B cell (primary cell): Measurements from ENCODE around the gene APLP2. TPM values are rescaled to one million over a fixed set of nuclear protein-coding genes. Genes with fewer than 3 reads are reported as not detected.

Experiments
- ATAC-seq: fragments of 200-7000 bp; cut with Tn5 transposase; one replicate; pipeline ENCODE4 v1.10.0; 2021; ENCODE audit warnings: low read depth, mild to moderate bottlenecking, moderate number of reproducible peaks, moderate library complexity
- CTCF ChIA-PET: fragments of 350-600 bp; sonication (Branson Sonifier 250); formaldehyde crosslinking; loops from one replicate; lab custom pipeline; 2021; ENCODE audit warnings: antibody characterized with exemption, inconsistent platforms; lab: Charles Lee
- POLR2A ChIA-PET: fragments of 350-600 bp; sonication (Branson Sonifier 250); formaldehyde crosslinking; loops from one replicate; lab custom pipeline; 2021; ENCODE audit warnings: antibody characterized with exemption; lab: Charles Lee
- DNase-seq: peaks from one replicate; pipeline ENCODE4 v3.0.0; 2013
- H2AFZ ChIP-seq: 2 replicates; pipeline ENCODE4 v1.6.1; 2012; ENCODE audit warnings: mild to moderate bottlenecking, low read depth, low read length; ENCODE audit not compliant: insufficient read depth, poor library complexity, severe bottlenecking
- H3K27ac ChIP-seq, 2 donors: 1 replicate in 1 of 2; 2 replicates in 1 of 2; pipeline ENCODE4 v1.5.1; 2012 to 2013; ENCODE audit warnings: low read length in 2 of 2, mild to moderate bottlenecking in 2 of 2, moderate library complexity in 1 of 2
- H3K27me3 ChIP-seq, 4 experiments: fragments of 200-600 bp in 1 of 4; sonication (generic) in 1 of 4; replicated peaks in 1 of 4; 1 replicate in 2 of 4; 2 replicates in 2 of 4; pipeline versions ENCODE4 v1.6.1 to v1.7.0; 2013 to 2016; ENCODE audit warnings: low read length in 3 of 4, mild to moderate bottlenecking in 2 of 4, mixed read lengths in 1 of 4, moderate library complexity in 1 of 4; ENCODE audit not compliant: insufficient read depth in 4 of 4, control insufficient read depth in 3 of 4; ENCODE audit errors: control extremely low read depth in 1 of 4
- H3K36me3 ChIP-seq, 2 experiments: replicated peaks in 1 of 2; 1 replicate in 1 of 2; 2 replicates in 1 of 2; pipeline versions ENCODE4 v1.6.1 to v1.7.1; 2013; ENCODE audit warnings: low read length in 1 of 2; ENCODE audit not compliant: insufficient read depth in 2 of 2, control insufficient read depth in 1 of 2; ENCODE audit errors: control extremely low read depth in 1 of 2, extremely low read depth in 1 of 2
- H3K4me1 ChIP-seq, 2 donors: fragments of 200-600 bp in 1 of 2; sonication (generic) in 1 of 2; 1 replicate in 1 of 2; 2 replicates in 1 of 2; pipeline versions ENCODE4 v1.5.1 to v1.6.1; 2013 to 2017; ENCODE audit warnings: low read length in 2 of 2; ENCODE audit not compliant: control insufficient read depth in 2 of 2, insufficient read depth in 2 of 2
- H3K4me2 ChIP-seq: replicated peaks from 2 replicates; pipeline ENCODE3; 2012; ENCODE audit warnings: mild to moderate bottlenecking, low read depth, low read length; ENCODE audit not compliant: poor library complexity, severe bottlenecking
- H3K4me3 ChIP-seq, 5 experiments: fragments of 200-600 bp in 1 of 5; sonication (generic) in 1 of 5; 1 replicate in 3 of 5; 2 replicates in 2 of 5; pipeline versions ENCODE4 v1.5.1 to v1.7.0; 2011 to 2016; ENCODE audit warnings: low read length in 4 of 5, mild to moderate bottlenecking in 4 of 5, low read depth in 2 of 5, control low read depth in 1 of 5, moderate library complexity in 1 of 5; ENCODE audit not compliant: insufficient read depth in 1 of 5; ENCODE audit errors: control extremely low read depth in 1 of 5, extremely low read depth in 1 of 5
- H3K79me2 ChIP-seq: fragments of 200-600 bp; sonication (generic); one replicate; pipeline ENCODE4 v1.6.0; 2016; ENCODE audit warnings: low read length; ENCODE audit not compliant: control insufficient read depth, insufficient read depth
- H3K9ac ChIP-seq: fragments of 200-600 bp; sonication (generic); 2 replicates; pipeline ENCODE4 v1.6.1; 2017; ENCODE audit warnings: mild to moderate bottlenecking, low read length, moderate library complexity
- H3K9me3 ChIP-seq, 3 donors: one replicate each; pipeline versions ENCODE4 v1.6.1 to v1.7.1; 2013; ENCODE audit warnings: low read length in 2 of 3; ENCODE audit not compliant: control insufficient read depth in 2 of 3, insufficient read depth in 1 of 3; ENCODE audit errors: control extremely low read depth in 1 of 3
- H4K20me1 ChIP-seq: 2 replicates; pipeline ENCODE4 v1.6.0; 2012; ENCODE audit warnings: mild to moderate bottlenecking, low read length; ENCODE audit not compliant: insufficient read depth, control insufficient read depth, poor library complexity, severe bottlenecking
- H3K27ac Mint-ChIP-seq: one replicate; pipeline ENCODE4 v1.8.0; 2021; ENCODE audit warnings: mixed read lengths
- H3K27me3 Mint-ChIP-seq: one replicate; pipeline ENCODE4 v1.8.0; 2021; ENCODE audit warnings: mixed read lengths
- H3K4me1 Mint-ChIP-seq: one replicate; pipeline ENCODE4 v1.8.0; 2021; ENCODE audit warnings: mixed read lengths
- H3K4me3 Mint-ChIP-seq: one replicate; pipeline ENCODE4 v1.8.0; 2021; ENCODE audit warnings: mixed read lengths
- H3K9me3 Mint-ChIP-seq: one replicate; pipeline ENCODE4 v1.8.0; 2022; ENCODE audit warnings: mixed read lengths; ENCODE audit not compliant: insufficient read depth
- EZH2 ChIP-seq: IDR thresholded peaks from 2 replicates; pipeline ENCODE4 v1.6.1; 2012; ENCODE audit warnings: borderline replicate concordance, low read depth, mild to moderate bottlenecking, moderate library complexity, low read length; ENCODE audit not compliant: insufficient read depth, poor library complexity, severe bottlenecking
- WGBS: methylation state at CpG from one replicate; pipeline ENCODE4 v1.1.5; 2013; ENCODE audit warnings: missing lambda C conversion rate; ENCODE audit not compliant: insufficient coverage; 5-methylcytosine and 5-hydroxymethylcytosine counted together
- intact Hi-C: fragments of 100-400 bp; cut with micrococcal nuclease; formaldehyde crosslinking; loops from one replicate; pipeline ENCODE4 v1.10.0; 2022
- polyA plus RNA-seq: library from polyadenylated mRNA; depleted of rRNA; stranded (reverse); fragments of >200 nt; gene quantifications from 2 replicates; pipeline ENCODE4 v1.2.3, GENCODE V29; 2012
- total RNA-seq, 2 donors: library from RNA; stranded (reverse); fragments of 120-200 nt in 1 of 2; gene quantifications; 1 replicate in 1 of 2; 2 replicates in 1 of 2; pipeline versions ENCODE4 v1.2.3 to v1.2.4, GENCODE V29; 2013 to 2022
- TF ChIP-seq, protein P1 (sequence below): fragments of 200-600 bp; IDR thresholded peaks from one replicate; pipeline ENCODE4 v1.8.0; 2022; ENCODE audit warnings: antibody characterized with exemption, mild to moderate bottlenecking

The APLP2 gene
- total and polyA plus RNA-seq, 2 donors (not counting 1 experiment from before 2014, with no cell fraction given) = 84.2 to 102 TPM

DNA sequence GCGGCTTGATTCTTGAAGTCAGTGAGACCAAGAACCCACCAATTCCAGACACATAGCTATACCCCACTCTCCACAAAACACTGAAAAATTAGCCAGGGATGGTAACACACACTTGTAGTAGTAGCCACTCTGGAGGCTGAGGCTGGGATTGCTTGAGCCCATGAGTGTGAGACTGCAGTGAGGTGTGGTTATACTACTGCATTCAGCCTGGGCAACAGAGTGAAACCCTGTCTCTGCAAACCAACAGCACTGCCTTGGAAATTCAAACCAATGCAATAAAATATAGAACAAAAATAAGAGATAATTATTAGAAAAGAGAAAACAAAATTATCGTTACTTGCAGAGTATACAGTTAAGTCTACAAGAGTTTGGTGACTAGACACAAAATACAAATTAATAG is 46.9 kb upstream of the APLP2 start:
- no peak overlapping the region for H3K4me3 ChIP-seq
- no peak overlapping the region for H3K27ac Mint-ChIP-seq
- H3K36me3 ChIP-seq = no peaks in the 10 kb centered on the region
- no peak overlapping the region for H3K4me3 Mint-ChIP-seq
- peaks cover 57% of the 10 kb centered on the region for H3K27me3 Mint-ChIP-seq
- intact Hi-C loops = no loop called here
- no peak overlapping the region for H3K9ac ChIP-seq
- H4K20me1 ChIP-seq = no peaks in the 10 kb centered on the region
- no peak overlapping the region for H3K27ac ChIP-seq
- peaks cover 13% of the 10 kb centered on the region for H3K4me1 Mint-ChIP-seq
- DNase-seq (no peak), ATAC-seq (no peak)
- H3K9me3 ChIP-seq = peaks cover 0 to 12% (median 0%) of the 10 kb centered on the region in 3 donors
- peaks cover 7 to 9% of the 10 kb centered on the region in 2 donors for H3K4me1 ChIP-seq
- WGBS = no CpG with 5 or more reads among the region's 2 CpGs
- TF ChIP-seq, protein P1, sequence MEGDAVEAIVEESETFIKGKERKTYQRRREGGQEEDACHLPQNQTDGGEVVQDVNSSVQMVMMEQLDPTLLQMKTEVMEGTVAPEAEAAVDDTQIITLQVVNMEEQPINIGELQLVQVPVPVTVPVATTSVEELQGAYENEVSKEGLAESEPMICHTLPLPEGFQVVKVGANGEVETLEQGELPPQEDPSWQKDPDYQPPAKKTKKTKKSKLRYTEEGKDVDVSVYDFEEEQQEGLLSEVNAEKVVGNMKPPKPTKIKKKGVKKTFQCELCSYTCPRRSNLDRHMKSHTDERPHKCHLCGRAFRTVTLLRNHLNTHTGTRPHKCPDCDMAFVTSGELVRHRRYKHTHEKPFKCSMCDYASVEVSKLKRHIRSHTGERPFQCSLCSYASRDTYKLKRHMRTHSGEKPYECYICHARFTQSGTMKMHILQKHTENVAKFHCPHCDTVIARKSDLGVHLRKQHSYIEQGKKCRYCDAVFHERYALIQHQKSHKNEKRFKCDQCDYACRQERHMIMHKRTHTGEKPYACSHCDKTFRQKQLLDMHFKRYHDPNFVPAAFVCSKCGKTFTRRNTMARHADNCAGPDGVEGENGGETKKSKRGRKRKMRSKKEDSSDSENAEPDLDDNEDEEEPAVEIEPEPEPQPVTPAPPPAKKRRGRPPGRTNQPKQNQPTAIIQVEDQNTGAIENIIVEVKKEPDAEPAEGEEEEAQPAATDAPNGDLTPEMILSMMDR = no peak
- no peak for TF ChIP-seq EZH2
- H2AFZ ChIP-seq = no peak overlapping the region
- ChIA-PET POLR2A (no interaction called here), CTCF (interaction anchor here (0.6 kb wide), 1 partner anchor 66 kb away, joined by 3 read pairs; no protein-coding TSS in a partner anchor)
- no peaks in the 10 kb centered on the region for H3K9me3 Mint-ChIP-seq
- H3K4me2 ChIP-seq = no peak overlapping the region
- peaks cover 0 to 48% (median 26%) of the 10 kb centered on the region in 4 experiments for H3K27me3 ChIP-seq
- H3K79me2 ChIP-seq = no peaks in the 10 kb centered on the region

DNA sequence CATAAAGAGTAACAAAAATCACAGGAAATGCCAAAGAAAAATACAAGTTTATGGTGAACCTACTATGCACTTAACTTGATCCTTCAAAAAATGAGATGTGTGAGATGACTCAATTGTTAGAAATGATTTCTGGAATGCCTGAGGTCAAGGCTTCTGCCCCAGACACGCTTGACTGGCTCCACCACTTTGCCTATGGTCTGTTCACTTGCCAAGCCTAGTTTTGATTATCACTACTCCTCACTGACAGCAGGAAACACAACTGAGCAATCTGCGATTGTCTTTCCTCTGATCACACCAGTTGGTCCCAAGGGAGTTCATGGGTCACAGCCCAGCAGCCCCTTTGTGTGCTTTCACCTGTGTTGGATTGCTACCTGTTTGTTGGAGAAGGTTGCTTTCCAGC is 46.5 kb upstream of the APLP2 start:
- no peak overlapping the region for H3K27ac Mint-ChIP-seq
- TF ChIP-seq, protein P1 = no peak
- no peak for TF ChIP-seq EZH2
- ChIA-PET CTCF (interaction anchor here (0.7 kb wide), 1 partner anchor 176 kb away, joined by 5 read pairs; no protein-coding TSS in a partner anchor), POLR2A (interaction anchor here (1.3 kb wide), 1 partner anchor 20 kb away, joined by 6 read pairs; no protein-coding TSS in a partner anchor)
- peaks cover 7 to 9% of the 10 kb centered on the region in 2 donors for H3K4me1 ChIP-seq
- peaks cover 0 to 48% (median 26%) of the 10 kb centered on the region in 4 experiments for H3K27me3 ChIP-seq
- H3K9me3 Mint-ChIP-seq = no peaks in the 10 kb centered on the region
- intact Hi-C loops = no loop called here
- no peak overlapping the region for H3K4me3 ChIP-seq
- H3K4me1 Mint-ChIP-seq = peaks cover 13% of the 10 kb centered on the region
- H3K79me2 ChIP-seq = no peaks in the 10 kb centered on the region
- no peak overlapping the region for H3K9ac ChIP-seq
- H2AFZ ChIP-seq = no peak overlapping the region
- no peak overlapping the region for H3K27ac ChIP-seq
- H3K4me3 Mint-ChIP-seq = peak overlapping the region; percentile 0
- DNase-seq = peak; percentile 74
- peaks cover 0 to 12% (median 0%) of the 10 kb centered on the region in 3 donors for H3K9me3 ChIP-seq
- ATAC-seq = peak; percentile 85
- 11% methylated on average over 1 of the region's 2 CpGs for WGBS
- peak overlapping the region; percentile 26 for H3K4me2 ChIP-seq
- no peaks in the 10 kb centered on the region for H3K36me3 ChIP-seq
- H3K27me3 Mint-ChIP-seq = peaks cover 61% of the 10 kb centered on the region
- no peaks in the 10 kb centered on the region for H4K20me1 ChIP-seq
